ENCODE measurements around the gene TUBB. TPM values are rescaled to one million over a fixed set of nuclear protein-coding genes. Genes with fewer than 3 reads are reported as not detected.

Gene TUBB
- total and polyA plus RNA-seq, 9 of the 15 experiments (the other 6 are each of a cell fraction or from before 2014, with no cell fraction given) = 971 to 2,870 (median 1,478) TPM

GRCh38 chr6:30744054-30744805 lies 24.1 kb downstream of the TUBB start, which contains the start of gene IER3 (continued):
- TF ChIP-seq NFIX (CRISPR knock-in tag; IDR thresholded peaks at IDR 0.05; ENCODE audit: low read depth) (no peak), ZNF561 (CRISPR knock-in tag; conservative IDR thresholded peaks at IDR 0.05) (0 out of 2 replicates have a peak, but pooled peaks have one; percentile 15), ZNF146 (CRISPR knock-in tag; IDR thresholded peaks at IDR 0.05; ENCODE audit: unreplicated experiment) (no peak), CEBPZ (IDR thresholded peaks at IDR 0.05; ENCODE audit: borderline replicate concordance, low read depth, low read length) (no peak), FIP1L1 (IDR thresholded peaks at IDR 0.05; ENCODE audit: low read depth, low read length, poor library complexity, severe bottlenecking) (peak; percentile 96), KHSRP (IDR thresholded peaks at IDR 0.05) (no peak), ARID1B (IDR thresholded peaks at IDR 0.05) (peak; percentile 66), BACH1 (tag; IDR thresholded peaks at IDR 0.05) (no peak)
- TF ChIP-seq, protein P1, sequence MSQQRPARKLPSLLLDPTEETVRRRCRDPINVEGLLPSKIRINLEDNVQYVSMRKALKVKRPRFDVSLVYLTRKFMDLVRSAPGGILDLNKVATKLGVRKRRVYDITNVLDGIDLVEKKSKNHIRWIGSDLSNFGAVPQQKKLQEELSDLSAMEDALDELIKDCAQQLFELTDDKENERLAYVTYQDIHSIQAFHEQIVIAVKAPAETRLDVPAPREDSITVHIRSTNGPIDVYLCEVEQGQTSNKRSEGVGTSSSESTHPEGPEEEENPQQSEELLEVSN (IDR thresholded peaks at IDR 0.05; ENCODE audit: borderline replicate concordance in 1 of 2, extremely low read depth in 1 of 2, insufficient read depth in 1 of 2, insufficient read length in 1 of 2, low read depth in 1 of 2, low read length in 1 of 2, poor library complexity in 1 of 2, severe bottlenecking in 1 of 2) = peak; percentile 13 to 63
- TF ChIP-seq, protein P2, sequence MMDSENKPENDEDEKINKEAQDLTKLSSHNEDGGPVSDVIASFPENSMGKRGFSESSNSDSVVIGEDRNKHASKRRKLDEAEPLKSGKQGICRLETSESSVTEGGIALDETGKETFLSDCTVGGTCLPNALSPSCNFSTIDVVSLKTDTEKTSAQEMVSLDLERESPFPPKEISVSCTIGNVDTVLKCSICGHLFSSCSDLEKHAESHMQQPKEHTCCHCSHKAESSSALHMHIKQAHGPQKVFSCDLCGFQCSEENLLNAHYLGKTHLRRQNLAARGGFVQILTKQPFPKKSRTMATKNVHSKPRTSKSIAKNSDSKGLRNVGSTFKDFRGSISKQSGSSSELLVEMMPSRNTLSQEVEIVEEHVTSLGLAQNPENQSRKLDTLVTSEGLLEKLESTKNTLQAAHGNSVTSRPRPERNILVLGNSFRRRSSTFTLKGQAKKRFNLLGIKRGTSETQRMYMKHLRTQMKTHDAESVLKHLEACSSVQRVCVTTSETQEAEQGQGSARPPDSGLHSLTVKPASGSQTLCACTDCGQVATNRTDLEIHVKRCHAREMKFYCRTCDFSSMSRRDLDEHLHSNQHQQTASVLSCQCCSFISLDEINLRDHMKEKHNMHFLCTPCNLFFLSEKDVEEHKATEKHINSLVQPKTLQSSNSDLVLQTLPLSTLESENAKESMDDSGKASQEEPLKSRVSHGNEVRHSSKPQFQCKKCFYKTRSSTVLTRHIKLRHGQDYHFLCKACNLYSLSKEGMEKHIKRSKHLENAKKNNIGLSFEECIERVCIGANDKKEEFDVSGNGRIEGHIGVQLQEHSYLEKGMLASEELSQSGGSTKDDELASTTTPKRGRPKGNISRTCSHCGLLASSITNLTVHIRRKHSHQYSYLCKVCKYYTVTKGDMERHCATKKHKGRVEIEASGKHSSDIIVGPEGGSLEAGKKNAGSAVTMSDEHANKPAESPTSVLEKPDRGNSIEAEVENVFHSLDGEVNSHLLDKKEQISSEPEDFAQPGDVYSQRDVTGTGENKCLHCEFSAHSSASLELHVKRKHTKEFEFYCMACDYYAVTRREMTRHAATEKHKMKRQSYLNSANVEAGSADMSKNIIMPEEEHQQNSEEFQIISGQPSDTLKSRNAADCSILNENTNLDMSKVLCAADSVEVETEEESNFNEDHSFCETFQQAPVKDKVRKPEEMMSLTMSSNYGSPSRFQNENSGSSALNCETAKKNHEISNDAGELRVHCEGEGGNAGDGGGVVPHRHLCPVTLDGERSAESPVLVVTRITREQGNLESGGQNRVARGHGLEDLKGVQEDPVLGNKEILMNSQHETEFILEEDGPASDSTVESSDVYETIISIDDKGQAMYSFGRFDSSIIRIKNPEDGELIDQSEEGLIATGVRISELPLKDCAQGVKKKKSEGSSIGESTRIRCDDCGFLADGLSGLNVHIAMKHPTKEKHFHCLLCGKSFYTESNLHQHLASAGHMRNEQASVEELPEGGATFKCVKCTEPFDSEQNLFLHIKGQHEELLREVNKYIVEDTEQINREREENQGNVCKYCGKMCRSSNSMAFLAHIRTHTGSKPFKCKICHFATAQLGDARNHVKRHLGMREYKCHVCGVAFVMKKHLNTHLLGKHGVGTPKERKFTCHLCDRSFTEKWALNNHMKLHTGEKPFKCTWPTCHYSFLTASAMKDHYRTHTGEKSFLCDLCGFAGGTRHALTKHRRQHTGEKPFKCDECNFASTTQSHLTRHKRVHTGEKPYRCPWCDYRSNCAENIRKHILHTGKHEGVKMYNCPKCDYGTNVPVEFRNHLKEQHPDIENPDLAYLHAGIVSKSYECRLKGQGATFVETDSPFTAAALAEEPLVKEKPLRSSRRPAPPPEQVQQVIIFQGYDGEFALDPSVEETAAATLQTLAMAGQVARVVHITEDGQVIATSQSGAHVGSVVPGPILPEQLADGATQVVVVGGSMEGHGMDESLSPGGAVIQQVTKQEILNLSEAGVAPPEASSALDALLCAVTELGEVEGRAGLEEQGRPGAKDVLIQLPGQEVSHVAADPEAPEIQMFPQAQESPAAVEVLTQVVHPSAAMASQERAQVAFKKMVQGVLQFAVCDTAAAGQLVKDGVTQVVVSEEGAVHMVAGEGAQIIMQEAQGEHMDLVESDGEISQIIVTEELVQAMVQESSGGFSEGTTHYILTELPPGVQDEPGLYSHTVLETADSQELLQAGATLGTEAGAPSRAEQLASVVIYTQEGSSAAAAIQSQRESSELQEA (IDR thresholded peaks at IDR 0.05; ENCODE audit: low read depth) = no peak
- TF ChIP-seq, protein P3, sequence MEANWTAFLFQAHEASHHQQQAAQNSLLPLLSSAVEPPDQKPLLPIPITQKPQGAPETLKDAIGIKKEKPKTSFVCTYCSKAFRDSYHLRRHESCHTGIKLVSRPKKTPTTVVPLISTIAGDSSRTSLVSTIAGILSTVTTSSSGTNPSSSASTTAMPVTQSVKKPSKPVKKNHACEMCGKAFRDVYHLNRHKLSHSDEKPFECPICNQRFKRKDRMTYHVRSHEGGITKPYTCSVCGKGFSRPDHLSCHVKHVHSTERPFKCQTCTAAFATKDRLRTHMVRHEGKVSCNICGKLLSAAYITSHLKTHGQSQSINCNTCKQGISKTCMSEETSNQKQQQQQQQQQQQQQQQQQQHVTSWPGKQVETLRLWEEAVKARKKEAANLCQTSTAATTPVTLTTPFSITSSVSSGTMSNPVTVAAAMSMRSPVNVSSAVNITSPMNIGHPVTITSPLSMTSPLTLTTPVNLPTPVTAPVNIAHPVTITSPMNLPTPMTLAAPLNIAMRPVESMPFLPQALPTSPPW (CRISPR knock-in tag; IDR thresholded peaks at IDR 0.05) = peak; percentile 70

Measured in K562 (cell line).